Bronchial epithelial cell (primary cell): Measurements from ENCODE around the gene ERFL. TPM values are rescaled to one million over a fixed set of nuclear protein-coding genes. Genes with fewer than 3 reads are reported as not detected.
A peak's percentile ranks its signal among the peaks of the same experiment; 100 is the strongest.
"Not testable (repeated sequence)": the region's sequence is repeated elsewhere in the genome, so short reads cannot be mapped to it uniquely, and the experiment has no call there.

Experiments
- DNase-seq: peaks from one replicate; pipeline ENCODE4 v3.0.0-alpha.2; 2010; ENCODE audit warnings: low read depth
- FAIRE-seq: peaks from 2 replicates; lab custom pipeline; 2011; peaks lifted over from hg19 to GRCh38; lab: Jason Lieb, UNC
- H3K27me3 ChIP-seq: 2 replicates; pipeline ENCODE4 v1.5.1; 2011; ENCODE audit warnings: low read length; ENCODE audit not compliant: control insufficient read depth, insufficient read depth
- H3K36me3 ChIP-seq: 2 replicates; pipeline ENCODE4 v1.5.1; 2011; ENCODE audit warnings: low read length; ENCODE audit not compliant: control insufficient read depth, insufficient read depth
- H3K4me3 ChIP-seq: 2 replicates; pipeline ENCODE4 v1.5.1; 2011; ENCODE audit warnings: mild to moderate bottlenecking, low read depth, low read length, control low read depth
- total RNA-seq: library from RNA; depleted of rRNA; stranded (reverse); fragments of >200 nt; gene quantifications from 2 replicates; pipeline ENCODE4 v1.2.1, GENCODE V29; 2014
- TF ChIP-seq, protein P1 (sequence below): IDR thresholded peaks from 2 replicates; pipeline ENCODE4 v1.5.1; 2011; ENCODE audit warnings: mild to moderate bottlenecking, moderate library complexity, low read length, control low read depth, inconsistent platforms; ENCODE audit not compliant: insufficient read depth, severe bottlenecking

Gene ERFL
- total RNA-seq, 1 donor from 2014 or later: under 0.01 TPM

DNA sequence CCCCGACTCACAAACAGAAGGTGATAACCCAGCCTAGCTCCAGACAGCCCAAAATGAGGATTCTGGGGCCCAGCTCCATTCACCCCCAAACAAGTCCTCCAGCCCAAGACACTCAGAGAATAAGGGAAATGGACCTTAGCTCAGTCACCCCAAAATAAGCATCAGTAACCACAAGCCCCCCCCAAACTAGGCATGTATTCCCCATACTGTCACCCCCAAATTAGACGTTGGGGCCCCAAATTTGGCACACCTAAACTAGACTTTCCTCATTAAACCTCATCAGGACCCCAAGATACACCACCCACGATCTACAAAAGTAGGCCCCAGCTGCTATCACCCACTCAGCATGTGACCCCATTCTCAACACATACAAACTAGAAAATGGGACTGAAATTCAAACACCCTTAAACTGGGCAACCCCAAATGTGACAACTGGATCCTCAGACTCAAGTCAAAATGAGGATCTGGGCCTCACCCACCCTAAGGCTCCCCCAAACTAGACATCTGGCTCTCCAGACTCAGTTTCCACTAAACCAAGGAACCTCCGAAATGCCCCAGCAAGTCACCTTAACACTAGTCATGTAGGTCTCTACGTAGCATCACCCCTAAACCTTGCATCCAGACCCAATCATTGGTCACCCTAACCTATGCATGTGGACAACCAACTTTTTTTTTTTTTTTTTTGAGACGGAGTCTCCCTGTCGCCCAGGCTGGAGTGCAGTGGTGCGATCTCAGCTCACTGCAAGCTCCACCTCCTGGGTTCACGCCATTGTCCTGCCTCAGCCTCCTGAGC, 13.4 kb upstream of the ERFL start:
- H3K36me3 ChIP-seq: no peaks in the 10 kb centered on the region
- no peak overlapping the region for H3K4me3 ChIP-seq
- peaks cover 9% of the 10 kb centered on the region for H3K27me3 ChIP-seq
- TF ChIP-seq, protein P1, sequence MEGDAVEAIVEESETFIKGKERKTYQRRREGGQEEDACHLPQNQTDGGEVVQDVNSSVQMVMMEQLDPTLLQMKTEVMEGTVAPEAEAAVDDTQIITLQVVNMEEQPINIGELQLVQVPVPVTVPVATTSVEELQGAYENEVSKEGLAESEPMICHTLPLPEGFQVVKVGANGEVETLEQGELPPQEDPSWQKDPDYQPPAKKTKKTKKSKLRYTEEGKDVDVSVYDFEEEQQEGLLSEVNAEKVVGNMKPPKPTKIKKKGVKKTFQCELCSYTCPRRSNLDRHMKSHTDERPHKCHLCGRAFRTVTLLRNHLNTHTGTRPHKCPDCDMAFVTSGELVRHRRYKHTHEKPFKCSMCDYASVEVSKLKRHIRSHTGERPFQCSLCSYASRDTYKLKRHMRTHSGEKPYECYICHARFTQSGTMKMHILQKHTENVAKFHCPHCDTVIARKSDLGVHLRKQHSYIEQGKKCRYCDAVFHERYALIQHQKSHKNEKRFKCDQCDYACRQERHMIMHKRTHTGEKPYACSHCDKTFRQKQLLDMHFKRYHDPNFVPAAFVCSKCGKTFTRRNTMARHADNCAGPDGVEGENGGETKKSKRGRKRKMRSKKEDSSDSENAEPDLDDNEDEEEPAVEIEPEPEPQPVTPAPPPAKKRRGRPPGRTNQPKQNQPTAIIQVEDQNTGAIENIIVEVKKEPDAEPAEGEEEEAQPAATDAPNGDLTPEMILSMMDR: no peak
- DNase-seq: no peak
- no peak for FAIRE-seq

DNA sequence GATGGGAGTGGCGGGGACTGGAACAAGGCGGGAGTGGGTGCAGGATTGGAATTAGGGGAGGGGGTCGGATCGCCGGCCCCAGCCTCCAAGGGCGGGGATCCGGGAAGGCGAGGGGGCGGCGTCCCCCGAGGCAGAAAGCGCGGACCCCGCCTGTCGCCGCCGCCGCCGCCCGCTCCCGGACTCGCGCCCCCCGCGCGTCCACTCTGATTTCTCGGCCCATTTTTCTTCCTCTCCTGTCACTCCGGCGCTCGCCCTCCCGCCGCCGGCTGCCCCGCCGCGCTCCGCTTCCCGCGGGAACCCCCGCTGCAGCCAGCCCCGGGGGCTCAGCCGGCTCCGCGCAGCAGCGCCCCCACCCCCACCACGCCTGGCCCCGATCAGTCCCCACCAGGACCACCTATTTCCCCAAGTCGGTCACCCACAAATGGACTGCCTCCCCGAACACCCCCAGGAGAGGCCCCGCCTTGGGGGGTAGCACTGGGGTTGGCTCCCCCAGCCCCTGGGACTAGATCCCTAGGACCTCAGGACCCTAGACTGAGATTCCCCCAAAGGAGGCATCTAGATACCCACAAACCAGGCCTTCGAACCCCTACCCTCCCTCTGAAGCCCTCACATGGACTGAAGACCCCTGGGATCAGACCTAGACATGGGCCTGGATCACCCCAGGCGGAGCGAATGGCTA, 12.6 kb upstream of the ERFL start:
- Histone ChIP-seq H3K4me3 (peak overlapping the region; percentile 38), H3K27me3 (peaks cover 11% of the 10 kb centered on the region)
- no peak for FAIRE-seq

DNA sequence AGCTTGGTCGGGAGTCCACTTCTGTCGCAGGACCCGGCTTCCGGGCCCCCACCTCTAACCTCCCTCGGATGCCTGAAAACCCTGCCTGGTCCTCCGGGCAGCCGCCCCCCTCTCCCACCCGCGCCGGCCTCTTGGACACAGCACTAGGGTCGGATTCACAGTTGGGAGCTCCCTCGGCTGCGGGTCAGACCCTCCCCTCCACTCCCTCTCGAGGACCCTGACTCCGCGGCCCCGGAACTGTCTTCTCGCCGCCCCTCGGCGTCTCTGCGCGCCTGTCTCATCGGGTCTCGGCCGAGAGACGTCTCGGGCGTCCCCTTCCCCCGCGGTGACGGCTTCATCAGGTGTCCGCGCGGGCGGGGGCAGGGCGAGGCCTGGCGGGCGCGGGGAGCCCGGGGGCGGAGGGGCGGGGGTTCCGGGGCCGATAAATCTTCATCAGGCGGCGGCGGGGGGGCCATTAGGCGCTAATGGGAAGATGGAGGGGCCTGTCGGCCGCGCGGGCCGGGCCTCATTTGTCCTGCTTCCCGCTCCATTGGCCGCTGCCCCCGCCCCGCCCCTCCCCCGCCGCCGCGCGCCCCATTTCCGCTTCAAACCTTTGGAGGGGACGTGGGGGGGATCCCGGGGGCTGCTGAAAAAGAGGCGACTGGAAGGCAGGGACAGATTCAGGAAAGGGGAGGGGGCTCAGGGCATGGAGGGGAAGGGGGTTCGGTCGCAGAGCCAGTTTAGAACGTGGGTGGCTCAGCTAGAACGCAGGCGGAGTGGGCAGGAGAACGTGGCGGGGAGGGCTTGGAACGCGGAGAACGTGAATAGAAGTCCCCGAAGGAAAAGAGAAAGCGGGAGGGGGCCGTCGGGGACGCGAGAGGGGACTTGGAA, 11.8 kb upstream of the ERFL start:
- Histone ChIP-seq H3K4me3 (peak overlapping the region; percentile 38), H3K27me3 (peaks cover 13% of the 10 kb centered on the region), H3K36me3 (no peaks in the 10 kb centered on the region)
- TF ChIP-seq, protein P1: no peak
- FAIRE-seq (no peak), DNase-seq (no peak)

More for the DNA sequence above, 12.6 kb upstream of the ERFL start:
- no peaks in the 10 kb centered on the region for H3K36me3 ChIP-seq
- TF ChIP-seq, protein P1: no peak
- DNase-seq: no peak

DNA sequence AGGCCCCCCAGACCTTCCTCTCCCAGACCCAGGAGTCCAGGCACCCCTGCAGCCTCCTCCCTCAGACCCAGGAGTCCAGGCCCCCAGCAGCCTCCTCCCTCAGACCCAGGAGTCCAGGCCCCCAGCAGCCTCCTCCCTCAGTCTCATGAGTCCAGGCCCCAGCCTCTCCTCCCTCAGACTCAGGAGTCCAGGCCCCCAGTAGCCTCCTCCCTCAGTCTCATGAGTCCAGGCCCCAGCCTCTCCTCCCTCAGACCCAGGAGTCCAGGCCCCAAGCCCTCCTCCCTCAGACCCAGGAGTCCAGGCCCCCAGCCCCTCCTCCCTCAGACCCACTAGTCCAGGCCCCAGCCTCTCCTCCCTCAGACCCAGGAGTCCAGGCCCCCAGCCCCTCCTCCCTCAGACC, 11.0 kb upstream of the ERFL start:
- H3K4me3 ChIP-seq, H3K36me3 ChIP-seq, DNase-seq, FAIRE-seq: not testable (repeated sequence)
- peaks cover 17% of the 10 kb centered on the region for H3K27me3 ChIP-seq

DNA sequence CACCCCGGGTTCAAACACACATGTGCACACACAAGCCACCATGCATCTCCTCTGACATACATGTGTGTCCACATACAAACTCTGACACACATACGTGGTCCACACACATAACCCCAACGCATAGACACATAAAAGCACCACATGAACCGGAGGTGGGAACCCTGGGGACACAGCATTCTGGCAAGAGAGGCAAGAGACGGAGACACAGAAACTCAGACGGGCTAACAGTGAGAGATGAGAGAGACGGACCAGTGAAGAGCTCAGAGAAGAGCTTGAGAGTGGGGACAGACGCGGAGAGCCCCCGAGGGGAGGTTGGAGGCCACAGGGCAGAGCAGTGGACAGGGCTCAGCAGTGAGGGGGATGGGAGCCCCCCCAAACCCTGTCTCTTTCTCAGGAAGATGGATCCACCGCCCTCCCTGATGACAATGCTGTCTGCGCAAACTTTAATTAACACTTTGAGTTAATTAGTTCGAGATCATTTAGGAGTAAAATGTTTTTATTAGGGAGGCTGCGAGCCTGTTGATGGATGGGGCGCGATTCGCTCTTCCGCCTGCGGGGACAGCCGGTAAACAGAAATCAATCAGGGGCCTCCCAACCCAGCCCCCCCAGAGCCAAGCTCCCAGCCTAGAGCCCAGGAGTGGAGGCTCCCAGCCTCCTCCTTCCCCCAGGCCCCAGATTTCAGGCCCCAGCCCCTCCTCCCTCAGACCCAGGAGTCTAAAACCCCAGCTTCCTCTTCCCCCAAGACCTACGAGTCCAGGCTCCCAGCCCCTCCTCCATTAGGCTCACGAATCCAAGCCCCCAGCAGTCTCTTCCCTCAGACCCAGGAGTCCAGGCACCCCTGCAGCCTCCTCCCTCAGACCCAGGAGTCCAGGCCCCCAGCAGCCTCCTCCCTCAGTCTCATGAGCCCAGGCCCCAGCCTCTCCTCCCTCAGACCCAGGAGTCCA, 9.5 kb upstream of the ERFL start:
- TF ChIP-seq, protein P1: no peak
- no peak for FAIRE-seq
- H3K27me3 ChIP-seq: peaks cover 27% of the 10 kb centered on the region

More for the DNA sequence above, 9.5 kb upstream of the ERFL start:
- Histone ChIP-seq H3K4me3 (no peak overlapping the region), H3K36me3 (no peaks in the 10 kb centered on the region)
- no peak for DNase-seq
